ENCODE measurements around the gene OR2T11. TPM values are rescaled to one million over a fixed set of nuclear protein-coding genes. Genes with fewer than 3 reads are reported as not detected.

The OR2T11 gene
- total and polyA plus RNA-seq, 2 of the 13 experiments (the other 11 are each of a cell fraction or from before 2014, with no cell fraction given), result not detected

GRCh38 chr1:248597589-248597988 is 37.3 kb downstream of the OR2T11 start, which contains the start of gene OR2T10:
OR2T10 (minus strand) TSS chr1:248597700; CDS start chr1:248593768, 3,932 bp downstream.
- Histone ChIP-seq H3K27me3 (ENCODE audit: control insufficient read depth in 1 of 2, insufficient read depth in 2 of 2, low read length in 2 of 2) (no peaks in the 10 kb centered on the region), H2AFZ (ENCODE audit: low read length) (no peak within 1 kb of the TSS), H3K4me1 (ENCODE audit: insufficient read depth, low read length) (no peaks in the 10 kb centered on the region), H3K9me3 (ENCODE audit: low read length) (no peaks in the 10 kb centered on the region), H3K36me3 (replicated peaks in 1 of 2; ENCODE audit: control insufficient read depth in 1 of 2, insufficient read depth in 2 of 2, low read length in 2 of 2) (no peaks in the 10 kb centered on the region), H3K4me2 (ENCODE audit: low read depth, low read length) (no peak within 1 kb of the TSS), H3K79me2 (ENCODE audit: insufficient read depth, low read length) (no peaks in the 10 kb centered on the region), H3K4me3 (replicated peaks in 1 of 3; ENCODE audit: insufficient read depth in 1 of 3, low read depth in 2 of 3, low read length in 3 of 3) (no peak within 1 kb of the TSS), H3K27ac (ENCODE audit: extremely low read length, insufficient read depth, low read length) (no peak within 1 kb of the TSS), H4K20me1 (ENCODE audit: insufficient read depth, low read length) (no peaks in the 10 kb centered on the region), H3K9ac (ENCODE audit: insufficient read depth, low read depth, low read length) (no peak within 1 kb of the TSS)
- ChIA-PET CTCF (ENCODE audit: low intra/inter-chr PET ratio, low total read pairs) (no interaction called here), POLR2A (no interaction called here)
- ATAC-seq (no peak), DNase-seq (ENCODE audit: low spot score) (no peak), FAIRE-seq (no peak)
- in situ Hi-C loops (cut with HindIII; ENCODE audit: extremely low pct_ligation_motif_present, low pct_unique_long_range_greater_than_20kb) (no loop called here), intact Hi-C loops (cut with micrococcal nuclease; ENCODE audit: unreplicated experiment) (no loop called here)
- BruUV-seq (replicated peaks), result no TSS peak
- WGBS (ENCODE audit: low lambda C conversion rate), result 30% methylated on average over 6 of the region's 6 CpGs
- no peak for TF ChIP-seq DMTF1 (CRISPR knock-in tag; IDR thresholded peaks at IDR 0.05)
- TF ChIP-seq ZFP36L2 (CRISPR knock-in tag; IDR thresholded peaks at IDR 0.05), result no peak
- TF ChIP-seq ATF3 (CRISPR knock-in tag; IDR thresholded peaks at IDR 0.05), result no peak
- no peak for TF ChIP-seq NAIF1 (CRISPR knock-in tag; IDR thresholded peaks at IDR 0.05; ENCODE audit: borderline replicate concordance)
- no peak for TF ChIP-seq PATZ1 (CRISPR knock-in tag; IDR thresholded peaks at IDR 0.05)
- no peak for TF ChIP-seq RNF2 (conservative IDR thresholded peaks at IDR 0.05; ENCODE audit: low read depth)
- TF ChIP-seq TEAD3 (CRISPR knock-in tag; optimal IDR thresholded peaks at IDR 0.05; ENCODE audit: borderline replicate concordance), result no peak
- TF ChIP-seq HCFC1 (IDR thresholded peaks at IDR 0.05; ENCODE audit: low read depth, low read length), result no peak
- no peak for TF ChIP-seq FOXK2 (IDR thresholded peaks at IDR 0.05)
- TF ChIP-seq ATF7 (IDR thresholded peaks at IDR 0.05), result no peak
- TF ChIP-seq ATF7 (CRISPR knock-in tag; IDR thresholded peaks at IDR 0.05), result no peak
- no peak for TF ChIP-seq ZNF318 (CRISPR knock-in tag; IDR thresholded peaks at IDR 0.05)
- no peak for TF ChIP-seq ZFP36 (IDR thresholded peaks at IDR 0.05; ENCODE audit: borderline replicate concordance, low read depth, low read length, partially characterized antibody)
